ENCODE measurements around the gene CFAP20DC.
"Not testable (repeated sequence)": the region's sequence is repeated elsewhere in the genome, so short reads cannot be mapped to it uniquely, and the experiment has no call there.

The CFAP20DC gene

DNA sequence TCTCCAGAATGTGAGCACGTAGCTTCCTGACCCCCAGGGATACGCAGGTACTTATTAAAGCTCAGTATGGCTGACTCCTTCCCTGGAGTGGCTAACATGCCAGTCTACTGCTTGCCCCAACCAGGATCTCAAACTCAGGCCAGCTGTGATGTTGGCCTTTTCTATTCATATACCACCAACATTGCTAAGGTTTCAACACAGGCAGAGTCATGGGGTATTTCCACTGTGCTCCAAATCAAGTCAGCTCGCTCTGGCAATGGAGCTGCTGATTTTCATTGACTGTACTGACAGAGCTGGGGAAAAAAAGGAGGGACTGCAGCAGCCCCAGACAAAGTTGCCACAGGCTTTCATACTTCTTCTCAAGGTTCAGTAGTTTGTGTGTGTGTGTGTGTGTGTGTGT, 87.0 kb downstream of the CFAP20DC start:
- DNase-seq (ENCODE audit: low read depth), result no peak

- DNase-seq (ENCODE audit: low read depth), result no peak
Observed at GRCh38 chr3:58962040-58962651, 87.7 kb downstream of the CFAP20DC start.

DNA sequence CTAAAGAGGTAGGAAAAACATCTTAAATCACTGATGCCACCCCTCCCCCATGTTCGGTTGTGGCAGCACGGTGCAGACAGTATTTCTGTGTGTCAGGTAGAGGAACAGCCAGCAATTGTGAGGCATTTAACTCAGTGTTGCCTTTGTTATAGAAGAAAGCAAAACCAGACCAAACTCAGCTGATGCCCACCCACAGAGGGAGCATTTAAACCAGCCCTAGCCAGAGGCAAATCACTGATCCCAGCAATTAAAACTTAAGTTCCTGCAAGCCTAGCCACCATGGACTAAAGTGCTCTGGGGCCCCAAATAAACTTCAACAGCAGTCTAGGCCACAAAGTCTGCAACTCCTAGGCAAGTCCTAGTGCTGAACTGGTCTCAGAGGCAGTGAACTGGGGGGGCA, 94.5 kb downstream of the CFAP20DC start:
- no peak for DNase-seq (ENCODE audit: low read depth)

GRCh38 chr3:58953288-58953687, 96.5 kb downstream of the CFAP20DC start:
- DNase-seq (ENCODE audit: low read depth), result no peak

- no peak for DNase-seq (ENCODE audit: low read depth)
Observed at GRCh38 chr3:58952128-58952917, 97.5 kb downstream of the CFAP20DC start.

- DNase-seq (ENCODE audit: low read depth), result no peak
Observed at GRCh38 chr3:58948018-58948417, 101.8 kb downstream of the CFAP20DC start.

- DNase-seq (ENCODE audit: low read depth), result no peak
Observed at GRCh38 chr3:58946875-58947274, 103.0 kb downstream of the CFAP20DC start.

GRCh38 chr3:58938057-58938456, 111.8 kb downstream of the CFAP20DC start:
- DNase-seq (ENCODE audit: low read depth), result no peak

DNA sequence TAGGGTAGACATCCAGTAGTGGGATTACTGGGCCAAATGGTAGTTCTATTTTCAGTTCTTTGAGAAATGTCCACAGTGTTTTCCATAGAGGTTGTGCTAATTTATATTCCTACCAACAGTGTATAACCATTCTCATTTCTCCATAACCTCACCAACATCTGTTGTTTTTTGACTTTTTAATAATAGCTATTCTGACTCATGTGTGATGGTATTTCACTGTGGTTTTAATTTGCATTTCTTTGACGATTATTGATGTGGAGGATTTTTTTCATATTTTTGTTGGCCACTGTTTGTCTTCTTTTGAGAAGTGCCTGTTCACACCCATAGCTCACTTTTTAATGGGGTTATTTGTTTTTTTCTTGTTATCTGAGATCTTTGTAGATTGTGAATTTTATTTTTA, 125.2 kb downstream of the CFAP20DC start:
- no peak for DNase-seq (ENCODE audit: low read depth)

GRCh38 chr3:58900386-58900785, 149.4 kb downstream of the CFAP20DC start:
- DNase-seq (ENCODE audit: low read depth), result no peak

GRCh38 chr3:58899953-58900298, 149.9 kb downstream of the CFAP20DC start:
- no peak for DNase-seq (ENCODE audit: low read depth)

DNA sequence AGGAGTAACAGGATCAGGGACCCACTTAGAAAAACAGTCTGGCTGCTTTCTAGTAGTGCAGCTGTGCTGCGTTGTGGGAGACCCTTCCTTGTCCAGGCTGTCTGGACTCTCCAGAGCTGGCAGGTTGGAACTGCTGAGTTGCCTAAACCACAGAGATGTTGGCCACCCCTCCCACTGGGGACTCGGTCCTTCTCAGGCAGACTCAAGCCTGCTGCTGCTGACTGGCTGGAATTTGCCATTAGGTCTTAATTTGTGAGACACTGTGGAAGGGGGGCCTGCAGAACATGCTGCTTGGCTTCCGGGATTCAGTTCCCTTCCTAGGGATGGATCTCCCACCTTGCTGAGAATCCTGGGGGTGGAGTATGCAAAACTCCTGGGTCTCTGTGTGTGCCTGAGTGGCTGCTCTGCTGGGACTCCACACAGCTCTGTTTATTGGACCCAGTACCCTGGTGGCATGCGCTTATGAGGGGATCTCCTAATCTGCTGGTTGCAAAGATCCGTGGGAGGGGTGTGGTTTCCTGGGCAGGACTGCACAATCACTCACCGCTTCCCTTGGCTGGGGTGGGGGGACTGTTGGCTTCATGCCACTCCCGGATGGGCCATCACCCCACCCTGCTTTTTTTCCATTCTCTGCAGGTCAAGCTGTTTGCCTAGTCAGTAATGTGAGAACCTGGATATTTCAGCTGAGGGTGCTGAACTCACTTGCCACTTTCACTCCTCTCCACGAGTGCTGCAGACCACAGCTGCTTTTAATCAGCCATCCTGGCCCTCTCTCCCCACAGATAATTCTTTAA, 150.5 kb downstream of the CFAP20DC start:
- no peak for DNase-seq (ENCODE audit: low read depth)

DNA sequence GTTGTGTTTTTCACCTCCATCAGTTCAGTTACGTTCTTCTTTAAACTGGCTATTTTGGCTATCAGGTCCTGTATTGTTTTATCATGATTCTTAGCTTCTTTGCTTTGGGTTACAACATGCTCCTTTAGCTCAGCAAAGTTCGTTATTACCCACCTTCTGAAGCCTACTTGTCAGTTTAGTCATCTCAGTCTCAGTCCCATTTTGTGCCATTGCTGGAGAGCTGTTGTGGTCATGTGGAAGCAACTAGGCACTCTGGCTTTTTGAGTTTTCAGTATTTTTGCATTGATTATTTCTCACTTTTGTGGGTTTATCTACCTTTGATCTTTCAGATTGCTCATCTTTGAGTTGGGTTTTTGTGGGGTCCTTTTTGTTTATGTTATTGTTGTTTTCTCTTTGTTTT, 151.3 kb downstream of the CFAP20DC start:
- no peak for DNase-seq (ENCODE audit: low read depth)

DNA sequence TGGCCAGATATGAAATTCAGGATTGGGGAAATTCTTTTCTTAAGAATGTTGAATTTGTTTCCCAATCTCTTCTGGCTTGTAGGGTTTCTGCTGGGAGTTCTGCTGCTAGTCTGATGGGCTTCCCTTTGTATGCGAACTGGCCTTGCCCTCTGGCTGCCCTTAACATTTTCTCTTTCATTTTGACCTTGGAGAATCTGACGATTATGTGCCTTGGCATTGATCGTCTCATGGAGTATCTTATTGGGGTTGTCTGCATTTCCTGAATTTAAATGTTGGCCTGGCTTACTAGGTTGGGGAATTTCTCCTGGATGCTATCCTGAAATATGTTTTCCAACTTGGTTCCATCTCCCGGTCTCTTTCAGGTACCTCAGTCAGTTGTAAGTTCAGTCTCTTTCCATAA, 152.2 kb downstream of the CFAP20DC start:
- no peak for DNase-seq (ENCODE audit: low read depth)

DNA sequence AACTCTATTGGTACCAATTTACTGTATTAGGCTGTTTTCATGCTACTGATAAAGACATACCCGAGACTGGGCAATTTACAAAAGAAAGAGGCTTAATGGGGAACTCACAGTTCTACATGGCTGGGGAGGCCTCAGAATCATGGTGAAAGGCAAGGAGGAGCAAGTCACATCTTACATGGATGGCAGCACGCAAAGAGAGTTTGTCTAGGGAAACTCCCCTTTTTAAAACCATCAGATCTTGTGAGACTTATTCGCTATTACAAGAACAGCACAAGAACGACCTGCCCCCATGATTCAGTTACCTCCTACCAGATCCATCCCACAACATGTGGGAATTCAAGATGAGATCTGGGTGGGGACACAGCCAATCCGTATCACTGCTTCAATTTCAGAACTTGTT, 154.1 kb downstream of the CFAP20DC start:
- not testable (repeated sequence) for DNase-seq (ENCODE audit: low read depth)

- DNase-seq (ENCODE audit: low read depth), result not testable (repeated sequence)
Observed at GRCh38 chr3:58892526-58892925, 157.3 kb downstream of the CFAP20DC start.

DNA sequence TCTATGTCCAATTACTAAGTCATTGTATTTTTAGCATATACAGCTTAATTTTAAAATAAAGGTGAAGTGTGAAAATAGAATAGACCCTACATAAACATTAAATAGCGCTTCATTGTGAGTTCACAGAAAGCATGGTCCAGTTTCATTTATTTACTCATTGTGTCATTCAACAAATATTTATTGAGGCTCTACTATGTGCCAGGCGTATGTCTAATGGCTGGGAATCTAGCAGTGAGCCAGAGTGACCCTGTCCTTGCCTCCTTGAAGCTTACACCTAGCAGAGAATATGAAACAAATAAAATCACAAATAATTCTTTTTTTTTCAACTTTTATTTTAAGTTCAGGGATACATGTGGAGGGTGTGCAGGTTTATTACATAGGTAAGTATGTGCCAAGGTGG, 161.7 kb downstream of the CFAP20DC start:
- no peak for DNase-seq (ENCODE audit: low read depth)

DNA sequence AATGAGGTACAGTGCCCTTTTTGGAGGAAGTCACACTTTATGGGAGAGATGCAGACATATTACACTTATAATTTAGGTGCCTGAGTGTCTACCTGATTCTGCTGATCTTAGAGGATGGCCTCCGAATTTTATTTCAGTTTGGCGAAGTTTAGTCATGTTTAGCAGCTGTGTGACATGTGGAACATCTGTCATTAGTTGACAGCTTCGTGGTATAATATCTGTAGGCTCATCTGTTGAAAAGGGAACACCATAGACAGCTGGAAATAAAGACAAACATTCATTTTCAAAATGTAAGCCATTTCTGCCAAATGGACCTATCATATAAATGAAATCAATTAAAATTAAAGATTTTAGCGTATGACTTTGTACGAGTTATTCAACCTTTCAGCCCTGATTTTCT, 165.4 kb downstream of the CFAP20DC start:
- no peak for DNase-seq (ENCODE audit: low read depth)

DNA sequence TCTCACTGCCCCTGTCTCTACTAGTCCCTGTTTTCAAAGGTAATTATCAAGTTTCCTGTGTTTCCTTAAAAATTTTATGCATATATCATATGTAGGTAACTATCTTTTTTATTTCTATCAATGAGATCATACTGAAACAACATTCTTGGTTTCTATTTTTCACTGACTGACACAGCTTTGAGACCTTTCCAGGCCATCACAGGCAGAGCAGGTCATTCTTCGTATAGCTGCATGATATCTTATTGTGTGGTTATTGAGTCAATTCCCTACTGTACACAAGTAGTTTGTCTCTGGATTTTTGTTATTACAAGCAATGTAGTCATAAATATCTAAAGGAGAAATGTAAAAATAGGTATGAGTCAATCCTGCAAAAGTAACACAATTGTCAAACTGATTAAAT, 169.6 kb downstream of the CFAP20DC start:
- DNase-seq (ENCODE audit: low read depth), result no peak

DNA sequence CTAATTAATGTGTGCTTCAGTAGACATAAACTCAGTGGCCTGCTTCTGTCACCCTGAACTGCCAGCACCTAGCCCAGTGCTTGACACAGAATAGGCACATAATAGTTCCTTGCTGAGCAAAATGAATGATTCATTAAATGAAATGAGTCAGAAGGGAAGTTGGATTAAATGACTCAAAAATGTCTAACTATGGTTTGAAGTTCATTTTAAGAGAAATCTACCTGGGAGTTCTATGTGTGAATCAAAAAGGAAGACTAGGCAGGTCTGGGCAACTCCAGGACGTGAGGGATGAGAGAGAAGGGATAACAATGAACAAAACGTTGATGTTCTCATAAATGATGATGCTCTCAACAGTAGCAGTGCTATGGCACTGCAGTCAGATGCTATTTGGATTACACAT, 175.0 kb downstream of the CFAP20DC start:
- DNase-seq (ENCODE audit: low read depth), result no peak

- DNase-seq (ENCODE audit: low read depth), result no peak
Observed at GRCh38 chr3:58874248-58874741, 175.5 kb downstream of the CFAP20DC start.

DNA sequence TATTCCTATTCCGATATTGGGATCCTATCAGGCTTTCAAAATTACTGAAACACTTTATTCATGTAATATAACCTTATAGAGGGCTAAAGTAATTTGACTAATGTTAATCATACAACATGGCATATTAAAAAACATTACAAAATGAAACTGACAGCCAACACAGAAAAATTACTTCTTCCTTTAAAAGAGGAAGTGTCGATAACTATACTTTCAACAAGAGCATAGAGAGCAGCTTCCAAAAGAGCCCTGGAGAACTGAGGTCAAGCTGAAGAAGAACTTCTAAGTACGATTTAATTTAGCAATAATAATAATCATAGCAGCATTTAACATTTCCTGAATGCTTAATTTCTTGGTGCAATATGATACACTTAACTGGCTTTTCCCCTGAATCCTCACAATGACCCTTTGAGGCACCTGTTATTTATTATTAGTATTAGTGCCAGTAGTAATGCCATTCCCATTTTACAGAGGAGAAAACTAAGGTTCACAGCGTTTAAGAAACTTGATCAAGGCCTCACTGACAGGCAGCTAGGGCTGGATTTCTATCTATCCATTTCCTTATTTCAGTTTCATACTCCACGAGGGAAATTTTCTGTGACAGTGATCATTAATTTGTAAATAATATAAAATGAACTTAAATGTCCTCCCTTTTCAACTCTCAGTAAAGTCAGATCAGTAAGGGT, 181.6 kb downstream of the CFAP20DC start:
- DNase-seq (ENCODE audit: low read depth), result no peak

Measured in stimulated activated CD8-positive, alpha-beta memory T cell treated with anti-CD3 and anti-CD28 coated beads, Interleukin-12 subunit alpha, Interleukin-12 subunit beta, amount 100 ng/mL, for 1 hour (primary cell).